HCT116 (cell line): Measurements from ENCODE around the gene KRT1. TPM values are rescaled to one million over a fixed set of nuclear protein-coding genes. Genes with fewer than 3 reads are reported as not detected.

Source experiments
- ATAC-seq: fragments of 200-7000 bp; cut with Tn5 transposase; 2 replicates; pipeline ENCODE4 v1.9.1; 2020; ENCODE audit warnings: mild to moderate bottlenecking, moderate library complexity
- BruUV-seq: library from RNA; stranded (reverse); fragments of 400-500 nt; replicated peaks from 2 replicates; lab custom pipeline; 2021; lab: Mats Ljungman, UMichigan
- CTCF ChIA-PET: fragments of 300-600 bp; sonication (Branson Sonifier 250); formaldehyde crosslinking; loops from one replicate; lab custom pipeline; 2021; ENCODE audit warnings: antibody characterized with exemption; lab: Charles Lee
- POLR2A ChIA-PET: fragments of 300-600, 350-600 bp; sonication (Branson Sonifier 250); formaldehyde crosslinking; loops from one replicate; lab custom pipeline; 2021; ENCODE audit warnings: antibody characterized with exemption; lab: Charles Lee
- RAD21 ChIA-PET, 2 experiments: fragments of 300-600 bp; sonication (Branson Sonifier 250); formaldehyde crosslinking; loops; one replicate each; lab custom pipeline; 2023; ENCODE audit warnings: low total read pairs in 2 of 2; ENCODE audit not compliant: uncharacterized antibody in 2 of 2, unreplicated experiment in 2 of 2, low non-redundant PET in 1 of 2; lab: Charles Lee
- DNase-seq: peaks from one replicate; pipeline ENCODE4 v3.0.0-alpha.2; 2010; ENCODE audit warnings: low read depth, low spot score
- H2AFZ ChIP-seq: fragments of 200-600 bp; shearing (Covaris generic), sonication (generic); 2 replicates; pipeline ENCODE4 v1.6.1; 2017; ENCODE audit warnings: low read depth, mixed run types, mixed read lengths, antibody characterized with exemption, low read length; ENCODE audit not compliant: poor library complexity, severe bottlenecking
- H3K27ac ChIP-seq: 2 replicates; pipeline ENCODE4 v1.5.1; 2012; ENCODE audit warnings: low read depth, low read length
- H3K27me3 ChIP-seq: fragments of 200-600 bp; sonication (generic); 2 replicates; pipeline ENCODE4 v1.6.1; 2016; ENCODE audit warnings: mixed run types, low read length, mixed read lengths; ENCODE audit not compliant: insufficient read depth
- H3K36me3 ChIP-seq, 2 experiments: fragments of 200-500 bp in 1 of 2; fragments of 200-600 bp in 1 of 2; sonication (Bioruptor generic) in 1 of 2; sonication (generic) in 1 of 2; 2 replicates each; pipeline versions ENCODE4 v1.5.1 to v1.6.1; 2014 to 2016; ENCODE audit warnings: low read length in 2 of 2, inconsistent platforms in 1 of 2, mixed read lengths in 1 of 2, mixed run types in 1 of 2; ENCODE audit not compliant: insufficient read depth in 2 of 2, control insufficient read depth in 1 of 2
- H3K4me1 ChIP-seq, 2 experiments: fragments of 200-600 bp in 1 of 2; sonication (generic) in 1 of 2; 2 replicates each; pipeline versions ENCODE4 v1.5.1 to v1.6.1; 2012 to 2017; ENCODE audit warnings: low read length in 2 of 2, inconsistent platforms in 1 of 2, mild to moderate bottlenecking in 1 of 2, mixed read lengths in 1 of 2, mixed run types in 1 of 2, moderate library complexity in 1 of 2; ENCODE audit not compliant: insufficient read depth in 2 of 2, control insufficient read depth in 1 of 2
- H3K4me2 ChIP-seq: fragments of 200-600 bp; sonication (generic); 2 replicates; pipeline ENCODE4 v1.6.1; 2017; ENCODE audit warnings: mixed run types, low read length, mixed read lengths
- H3K4me3 ChIP-seq, 2 experiments: fragments of 200-600 bp in 1 of 2; sonication (generic) in 1 of 2; replicated peaks in 1 of 2; 2 replicates each; pipeline ENCODE4 v1.5.1; 2011 to 2016; ENCODE audit warnings: low read length in 2 of 2, control low read depth in 1 of 2, low read depth in 1 of 2, mild to moderate bottlenecking in 1 of 2, mixed read lengths in 1 of 2, mixed run types in 1 of 2
- H3K79me2 ChIP-seq: fragments of 200-600 bp; sonication (generic); 2 replicates; pipeline ENCODE4 v1.6.1; 2017; ENCODE audit warnings: mild to moderate bottlenecking, mixed run types, low read length, moderate library complexity, mixed read lengths; ENCODE audit not compliant: insufficient read depth
- H3K9ac ChIP-seq: fragments of 200-600 bp; sonication (generic); 2 replicates; pipeline ENCODE4 v1.6.1; 2016; ENCODE audit warnings: low read length, mixed read lengths
- H3K9me2 ChIP-seq: fragments of 200-600 bp; sonication (generic), shearing (Covaris generic); 2 replicates; pipeline ENCODE4 v1.6.1; 2017; ENCODE audit warnings: mixed run types, mild to moderate bottlenecking, moderate library complexity; ENCODE audit not compliant: insufficient read depth
- H3K9me3 ChIP-seq, 2 experiments: fragments of 200-500 bp in 1 of 2; fragments of 200-600 bp in 1 of 2; sonication (Bioruptor generic) in 1 of 2; sonication (generic) in 1 of 2; 2 replicates each; pipeline ENCODE4 v1.6.1; 2014 to 2017; ENCODE audit warnings: low read length in 2 of 2, mixed read lengths in 2 of 2, inconsistent platforms in 1 of 2, low read depth in 1 of 2, mild to moderate bottlenecking in 1 of 2, mixed run types in 1 of 2, moderate library complexity in 1 of 2; ENCODE audit not compliant: control insufficient read depth in 1 of 2, insufficient read depth in 1 of 2
- H4K20me1 ChIP-seq: fragments of 200-600 bp; sonication (generic), shearing (Covaris generic); 2 replicates; pipeline ENCODE4 v1.6.1; 2017; ENCODE audit warnings: mixed run types, mild to moderate bottlenecking, moderate library complexity; ENCODE audit not compliant: insufficient read depth
- ATF3 ChIP-seq: IDR thresholded peaks from 2 replicates; pipeline ENCODE4 v1.6.1; 2012
- CTCF ChIP-seq, 3 experiments: fragments of 200-600 bp in 1 of 3; sonication (generic) in 1 of 3; IDR thresholded peaks in 2 of 3; conservative IDR thresholded peaks in 1 of 3; 2 replicates each; pipeline ENCODE4 v1.5.1; 2012 to 2017; ENCODE audit warnings: low read depth in 2 of 3, low read length in 2 of 3, antibody characterized with exemption in 1 of 3, borderline replicate concordance in 1 of 3, control low read depth in 1 of 3, mild to moderate bottlenecking in 1 of 3, mixed read lengths in 1 of 3, mixed run types in 1 of 3, moderate library complexity in 1 of 3; ENCODE audit not compliant: insufficient read depth in 1 of 3
- EGR1 ChIP-seq: IDR thresholded peaks from 2 replicates; pipeline ENCODE4 v1.6.1; 2012; ENCODE audit warnings: low read depth
- ELF1 ChIP-seq: IDR thresholded peaks from 2 replicates; pipeline ENCODE4 v1.6.1; 2012; ENCODE audit warnings: low read depth, borderline replicate concordance
- REST ChIP-seq: IDR thresholded peaks from 2 replicates; pipeline ENCODE4 v1.6.1; 2012; ENCODE audit warnings: low read depth
- ZBTB33 ChIP-seq: IDR thresholded peaks from 2 replicates; pipeline ENCODE4 v1.6.1; 2011; ENCODE audit warnings: mild to moderate bottlenecking, low read length, moderate library complexity; ENCODE audit not compliant: insufficient replicate concordance; ENCODE audit errors: extremely low read depth
- intact Hi-C: fragments of 100-400 bp; cut with micrococcal nuclease; formaldehyde crosslinking; loops from 2 replicates; pipeline ENCODE4 v1.10.0; 2022
- total RNA-seq: library from RNA; stranded (reverse); gene quantifications from one replicate; pipeline ENCODE4 v1.2.1, GENCODE V29; 2021; ENCODE audit not compliant: unreplicated experiment

Gene KRT1
- total RNA-seq, 1 experiment from 2014 or later: 0.20 TPM

- no peak overlapping the region for H3K4me2 ChIP-seq
- no peak overlapping the region for H3K4me3 ChIP-seq
- no peak overlapping the region for H3K9ac ChIP-seq
- H2AFZ ChIP-seq: no peak overlapping the region
- no peak for TF ChIP-seq CTCF (IDR thresholded peaks at IDR 0.05 in 2 of 3, conservative IDR thresholded peaks at IDR 0.05 in 1 of 3; ENCODE audit: borderline replicate concordance in 1 of 3, insufficient read depth in 1 of 3, low read depth in 2 of 3, low read length in 2 of 3)
- no peaks in the 10 kb centered on the region for H3K36me3 ChIP-seq
- no peaks in the 10 kb centered on the region for H3K27me3 ChIP-seq
- no peak overlapping the region for H3K27ac ChIP-seq
- CTCF ChIA-PET: interaction anchor here (1.0 kb wide), 1 partner anchor 185 kb away, joined by 3 read pairs; no protein-coding TSS in a partner anchor
- ATAC-seq (no peak), DNase-seq (no peak)
- intact Hi-C loops: no loop called here
- H3K9me3 ChIP-seq: no peaks in the 10 kb centered on the region
- H4K20me1 ChIP-seq: no peaks in the 10 kb centered on the region
- no TSS peak for BruUV-seq
- no peaks in the 10 kb centered on the region for H3K79me2 ChIP-seq
- POLR2A ChIA-PET: interaction anchor here (0.7 kb wide), 1 partner anchor 353 kb away, joined by 3 read pairs; no protein-coding TSS in a partner anchor
- H3K9me2 ChIP-seq: no peaks in the 10 kb centered on the region
- peaks cover 2 to 17% of the 10 kb centered on the region in 2 experiments; a peak in 3 of 4 replicates for H3K4me1 ChIP-seq
- RAD21 ChIA-PET: no interaction called here
Measured at GRCh38 chr12:52685406-52685890, 5.2 kb upstream of the KRT1 start.

GRCh38 chr12:52684431-52684830, 4.2 kb upstream of the KRT1 start:
- Histone ChIP-seq H3K79me2 (no peaks in the 10 kb centered on the region), H3K27me3 (peaks cover 10% of the 10 kb centered on the region; the same call in 1 of the 2 replicates), H3K9me3 (no peaks in the 10 kb centered on the region), H3K4me2 (no peak overlapping the region), H3K9ac (no peak overlapping the region), H3K27ac (no peak overlapping the region), H3K36me3 (no peaks in the 10 kb centered on the region), H3K4me3 (no peak overlapping the region), H3K9me2 (no peaks in the 10 kb centered on the region), H3K4me1 (peaks cover 2 to 17% of the 10 kb centered on the region in 2 experiments; a peak in 3 of 4 replicates), H4K20me1 (no peaks in the 10 kb centered on the region), H2AFZ (no peak overlapping the region)
- ChIA-PET POLR2A (no interaction called here), CTCF (no interaction called here), RAD21 (no interaction called here)
- DNase-seq (no peak), ATAC-seq (no peak)
- intact Hi-C loops: no loop called here
- BruUV-seq: no TSS peak
- TF ChIP-seq EGR1: no peak
- TF ChIP-seq CTCF (IDR thresholded peaks at IDR 0.05 in 2 of 3, conservative IDR thresholded peaks at IDR 0.05 in 1 of 3; ENCODE audit: borderline replicate concordance in 1 of 3, insufficient read depth in 1 of 3, low read depth in 2 of 3, low read length in 2 of 3): no peak
- TF ChIP-seq REST: no peak
- no peak for TF ChIP-seq ATF3
- TF ChIP-seq ZBTB33: no peak
- no peak for TF ChIP-seq ELF1
